NAMALWA (cell line): ENCODE data around the gene RAC3.

Source experiments
- DNase-seq: peaks from one replicate; pipeline ENCODE4 v3.0.0-alpha.2; 2015; ENCODE audit warnings: low spot score

The RAC3 gene

GRCh38 chr17:82041144-82041814 is 9.8 kb downstream of the RAC3 start:
- no peak for DNase-seq

GRCh38 chr17:82042649-82043048 is 11.2 kb downstream of the RAC3 start:
- no peak for DNase-seq

GRCh38 chr17:82043507-82043906 is 12.0 kb downstream of the RAC3 start:
- no peak for DNase-seq

- no peak for DNase-seq
Observed at GRCh38 chr17:82045936-82046484, 14.5 kb downstream of the RAC3 start.

- no peak for DNase-seq
Observed at GRCh38 chr17:82046903-82047302, 15.4 kb downstream of the RAC3 start.

GRCh38 chr17:82047379-82047778 is 15.9 kb downstream of the RAC3 start:
- no peak for DNase-seq

- DNase-seq: no peak
Observed at GRCh38 chr17:82047914-82048570, 16.6 kb downstream of the RAC3 start.

- DNase-seq: no peak
Observed at GRCh38 chr17:82048571-82048971, 17.1 kb downstream of the RAC3 start.

- DNase-seq: no peak
Observed at GRCh38 chr17:82049106-82049505, 17.6 kb downstream of the RAC3 start.

- DNase-seq: no peak
Observed at GRCh38 chr17:82049521-82049971, 18.1 kb downstream of the RAC3 start.

- no peak for DNase-seq
Observed at GRCh38 chr17:82050152-82050760, 18.8 kb downstream of the RAC3 start.

- DNase-seq: no peak
Observed at GRCh38 chr17:82050761-82051641, 19.5 kb downstream of the RAC3 start.

- peak; percentile 66 for DNase-seq
Observed at GRCh38 chr17:82051776-82052637, 20.5 kb downstream of the RAC3 start, which contains the start of the genes GPS1 and RFNG. TSS of gene GPS1 (plus strand) at chr17:82051898. CDS start at chr17:82051932, 34 bp downstream. TSS of gene RFNG (minus strand) at chr17:82051811. CDS start at chr17:82051766, 45 bp downstream.

GRCh38 chr17:82052638-82053059 is 21.2 kb downstream of the RAC3 start:
- DNase-seq: no peak

- no peak for DNase-seq
Observed at GRCh38 chr17:82053130-82053529, 21.7 kb downstream of the RAC3 start.

- no peak for DNase-seq
Observed at GRCh38 chr17:82053556-82054263, 22.2 kb downstream of the RAC3 start.

GRCh38 chr17:82054351-82055022 is 23.0 kb downstream of the RAC3 start:
- no peak for DNase-seq

- no peak for DNase-seq
Observed at GRCh38 chr17:82055023-82055964, 23.8 kb downstream of the RAC3 start.
